ENCODE data around the gene NR1H3.
"Not testable (repeated sequence)": the region's sequence is repeated elsewhere in the genome, so short reads cannot be mapped to it uniquely, and the experiment has no call there.

NR1H3 gene

DNA sequence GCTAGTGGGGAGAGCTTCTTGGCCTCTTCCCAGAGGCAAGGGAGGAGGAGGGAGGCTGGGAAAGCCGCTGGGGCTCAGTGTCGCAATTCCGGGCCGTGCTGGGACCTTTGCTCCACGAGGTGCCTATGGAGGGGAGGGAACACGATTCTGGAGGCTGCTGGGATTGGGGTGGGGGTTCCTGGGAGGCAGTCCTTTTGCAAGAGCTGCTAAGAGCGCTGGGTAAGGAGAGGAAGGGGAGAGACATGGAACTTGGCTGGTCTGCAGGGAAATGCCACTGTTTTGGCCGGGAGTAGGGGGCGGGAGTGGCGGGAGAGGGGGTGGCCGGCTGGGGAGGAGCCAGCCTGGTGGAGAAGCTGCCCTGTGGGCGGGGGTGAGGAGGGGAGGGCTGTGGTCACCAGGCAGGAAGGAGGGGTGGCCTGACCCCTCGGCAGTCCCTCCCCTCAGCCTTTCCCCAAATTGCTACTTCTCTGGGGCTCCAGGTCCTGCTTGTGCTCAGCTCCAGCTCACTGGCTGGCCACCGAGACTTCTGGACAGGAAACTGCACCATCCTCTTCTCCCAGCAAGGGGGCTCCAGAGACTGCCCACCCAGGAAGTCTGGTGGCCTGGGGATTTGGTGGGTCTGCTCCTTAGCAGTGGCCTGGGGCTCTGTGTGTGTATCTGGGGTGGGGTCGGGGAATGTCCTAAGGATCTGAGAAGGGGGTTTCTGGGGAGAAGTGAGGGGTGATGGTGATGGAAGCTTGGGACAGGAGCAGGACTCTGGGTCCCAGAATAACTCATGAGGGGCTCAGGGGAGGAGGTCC, at the start of gene NR1H3:
Gene NR1H3 (plus strand): TSS at position 480 of the 800 bp plus-strand sequence. CDS start 1,221 bp downstream, outside the sequence.
- DNase-seq (ENCODE audit: low read depth) = peak; percentile 86

DNA sequence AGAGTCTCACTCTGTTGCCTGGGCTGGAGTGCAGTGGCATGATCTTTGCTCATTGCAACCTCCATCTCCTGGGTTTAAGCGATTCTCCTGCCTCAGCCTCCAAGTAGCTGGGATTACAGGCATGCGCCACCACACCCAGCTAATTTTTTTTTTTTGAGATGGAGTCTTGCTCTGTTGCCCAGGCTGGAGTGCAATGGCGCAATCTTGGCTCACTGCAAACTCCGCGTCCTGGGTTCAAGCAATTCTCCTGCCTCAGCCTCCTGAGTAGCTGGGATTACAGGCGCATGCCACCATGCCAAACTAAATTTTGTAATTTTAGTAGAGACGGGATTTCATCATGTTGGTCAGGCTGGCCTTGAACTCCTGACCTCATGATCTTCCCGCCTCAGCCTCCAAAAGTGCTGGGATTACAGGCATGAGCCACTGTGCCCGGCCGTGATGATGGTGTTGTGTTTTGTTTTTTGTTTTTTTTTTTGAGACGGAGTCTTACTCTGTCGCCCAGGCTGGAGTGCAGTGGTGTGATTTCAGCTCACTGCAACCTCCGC, 49.7 kb upstream of the NR1H3 start:
- not testable (repeated sequence) for DNase-seq (ENCODE audit: low read depth)

DNA sequence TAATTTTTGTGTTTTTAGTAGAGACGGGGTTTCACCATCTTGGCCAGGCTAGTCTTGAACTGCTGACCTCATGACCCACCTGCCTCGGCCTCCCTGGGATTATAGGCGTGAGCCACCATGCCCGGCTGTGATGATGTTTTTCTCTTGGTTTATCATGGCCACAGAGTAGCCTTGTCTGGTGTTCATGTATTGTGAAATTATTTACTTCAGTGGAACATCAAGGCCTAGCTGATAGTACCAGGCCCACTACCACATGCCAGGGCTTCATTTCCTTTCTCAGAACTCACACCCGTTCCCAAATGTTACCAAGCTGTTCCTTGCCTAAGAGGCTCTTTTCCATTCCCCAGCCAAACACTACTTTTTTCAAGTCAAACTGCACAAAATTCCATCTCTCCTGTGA, 49.2 kb upstream of the NR1H3 start:
- DNase-seq (ENCODE audit: low read depth) = no peak

DNA sequence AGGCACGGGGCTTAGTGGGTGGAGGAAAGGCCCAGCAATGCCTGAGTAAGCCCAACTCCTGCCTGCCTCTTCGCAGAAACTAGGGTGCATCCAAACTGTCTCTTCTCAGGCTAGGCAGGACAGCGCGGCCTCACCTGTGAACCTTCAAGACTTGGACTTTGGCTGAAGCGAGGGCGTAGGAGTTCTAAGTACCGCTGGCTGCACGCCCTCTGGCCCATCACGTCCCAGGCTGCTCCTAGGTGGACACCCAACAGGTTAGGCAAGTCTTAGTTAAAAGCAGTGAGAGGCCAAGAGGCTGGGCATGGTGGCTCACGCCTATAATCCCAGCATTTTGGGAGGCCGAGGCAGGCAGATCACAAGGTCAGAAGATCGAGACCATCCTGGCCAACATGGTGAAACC, 44.9 kb upstream of the NR1H3 start:
- DNase-seq (ENCODE audit: low read depth) = no peak

DNA sequence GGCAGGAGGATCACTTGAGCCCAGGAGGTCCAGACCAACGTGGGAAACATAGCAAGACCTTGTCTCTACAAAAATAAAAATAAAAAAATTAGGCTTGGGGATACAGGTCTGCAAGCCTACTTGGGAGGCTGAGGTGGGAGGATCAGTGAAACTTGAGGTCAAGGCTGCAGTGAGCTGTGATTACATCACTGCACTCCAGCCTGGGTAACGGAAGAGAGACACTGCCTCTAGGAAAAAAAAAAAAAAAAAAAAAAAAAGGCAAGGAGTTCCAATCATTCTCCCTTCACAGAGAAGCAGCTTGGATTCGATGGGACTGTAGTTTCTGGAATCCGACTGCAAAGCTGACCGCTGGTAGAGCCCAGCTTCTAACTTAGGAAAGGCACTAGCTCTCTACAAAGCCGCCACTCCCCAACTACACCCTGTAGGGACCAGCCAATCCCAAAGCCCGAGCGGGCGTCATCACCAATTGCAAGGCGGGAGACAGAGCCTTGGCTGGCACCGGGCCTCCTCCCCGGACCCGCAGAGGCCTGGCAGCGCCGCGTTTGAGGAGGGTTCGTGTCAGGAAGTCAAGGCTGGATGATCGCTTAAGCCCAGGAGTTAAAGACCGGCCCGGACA, 43.7 kb upstream of the NR1H3 start:
- DNase-seq (ENCODE audit: low read depth) = peak; percentile 91

DNA sequence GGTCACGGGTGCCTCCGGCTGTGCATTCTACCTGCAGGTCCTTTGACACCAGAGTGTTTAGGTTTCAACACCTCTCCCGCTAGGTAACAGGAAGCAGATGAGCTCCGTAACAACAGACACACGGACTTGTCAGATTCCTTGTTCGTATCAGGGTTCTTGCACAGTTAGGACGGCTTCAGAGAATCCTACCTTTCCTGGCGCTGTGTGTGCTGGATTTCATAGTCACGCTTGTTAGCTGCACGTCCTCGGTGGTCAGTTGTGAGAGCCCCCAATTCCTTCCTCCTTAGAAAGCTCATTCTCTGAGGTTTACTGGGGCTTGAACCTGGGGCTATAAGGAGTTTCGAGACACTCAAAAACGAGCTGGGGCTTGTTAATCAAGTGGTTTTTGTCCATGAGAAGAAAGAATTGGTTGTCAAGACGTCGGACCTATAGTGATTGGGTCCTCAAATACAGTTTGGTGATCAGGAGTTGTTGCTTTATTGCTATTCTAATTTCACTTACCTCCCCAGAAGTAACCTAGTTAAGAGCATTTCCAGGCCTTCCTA, 42.4 kb upstream of the NR1H3 start:
- DNase-seq (ENCODE audit: low read depth) = no peak

DNA sequence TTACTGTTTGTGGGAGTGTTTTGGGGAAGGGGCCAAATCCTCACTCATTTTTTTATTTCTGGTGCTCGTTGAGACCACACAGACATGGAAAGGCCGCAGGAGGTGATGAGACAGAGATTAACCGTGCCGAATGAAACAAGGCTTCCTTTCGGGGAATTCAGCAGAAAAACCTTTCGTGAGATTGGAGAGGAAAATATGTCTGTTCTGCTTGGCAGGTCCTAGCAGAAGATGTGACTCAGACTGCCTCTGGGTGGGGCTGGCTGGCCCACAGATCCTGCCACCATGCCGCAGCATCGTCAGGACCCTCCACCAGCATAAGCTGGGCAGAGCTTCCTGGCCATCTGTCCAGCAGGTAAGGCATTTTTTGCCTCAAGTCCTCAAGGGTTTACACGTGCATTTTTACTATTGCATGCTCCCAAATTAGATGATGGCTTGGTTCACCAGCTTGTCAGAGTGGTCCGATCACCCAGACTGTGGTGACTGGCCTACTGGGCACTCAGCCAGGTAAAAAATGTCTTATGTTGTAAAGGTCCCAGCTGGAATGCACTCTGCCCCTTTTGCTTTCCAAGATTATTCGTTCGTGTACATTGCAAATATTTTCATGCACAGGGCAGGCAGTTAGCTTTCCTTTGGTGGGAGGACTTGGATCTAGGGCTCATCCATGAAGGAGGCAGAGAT, 41.5 kb upstream of the NR1H3 start:
- DNase-seq (ENCODE audit: low read depth) = peak; percentile 85

DNA sequence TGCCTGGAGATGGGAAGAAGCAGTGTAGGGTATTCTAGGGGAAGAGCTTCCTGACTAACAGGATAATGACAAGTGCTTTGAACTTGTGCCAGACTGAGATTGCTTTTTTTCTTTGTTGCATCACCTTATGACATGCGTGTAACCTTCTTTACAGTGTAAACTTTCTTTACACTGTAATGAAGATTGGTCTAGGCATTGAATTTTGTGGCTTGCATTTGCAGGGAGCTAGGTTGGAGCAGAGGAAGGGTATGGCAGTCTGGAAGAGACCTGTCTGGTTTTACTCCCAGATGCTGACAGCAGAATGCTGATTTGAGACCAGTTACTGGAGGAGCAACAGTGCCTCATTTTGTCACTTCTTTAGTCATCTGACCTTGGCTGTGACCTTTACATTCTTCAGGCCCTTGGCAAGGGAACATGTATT, 37.4 kb upstream of the NR1H3 start:
- peak; percentile 75 for DNase-seq (ENCODE audit: low read depth)

DNA sequence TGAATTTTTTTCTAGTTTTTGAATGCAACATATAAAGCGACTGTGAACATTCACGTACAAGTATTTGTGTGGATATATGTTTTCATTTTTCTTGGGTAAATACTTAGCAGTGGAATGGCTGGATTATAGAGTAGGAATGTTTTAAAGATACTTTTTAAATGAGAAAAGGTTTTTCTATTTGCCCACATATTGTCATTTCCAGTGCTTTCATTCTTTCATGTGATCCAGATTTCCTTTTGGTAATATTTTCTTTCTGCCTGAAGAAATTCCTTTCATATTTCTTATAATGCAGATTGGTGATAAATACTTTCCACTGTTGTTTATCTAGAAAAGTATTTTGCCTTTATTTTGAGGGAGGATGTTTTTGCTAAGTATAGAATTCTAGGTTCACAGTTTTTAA, 35.1 kb upstream of the NR1H3 start:
- no peak for DNase-seq (ENCODE audit: low read depth)

DNA sequence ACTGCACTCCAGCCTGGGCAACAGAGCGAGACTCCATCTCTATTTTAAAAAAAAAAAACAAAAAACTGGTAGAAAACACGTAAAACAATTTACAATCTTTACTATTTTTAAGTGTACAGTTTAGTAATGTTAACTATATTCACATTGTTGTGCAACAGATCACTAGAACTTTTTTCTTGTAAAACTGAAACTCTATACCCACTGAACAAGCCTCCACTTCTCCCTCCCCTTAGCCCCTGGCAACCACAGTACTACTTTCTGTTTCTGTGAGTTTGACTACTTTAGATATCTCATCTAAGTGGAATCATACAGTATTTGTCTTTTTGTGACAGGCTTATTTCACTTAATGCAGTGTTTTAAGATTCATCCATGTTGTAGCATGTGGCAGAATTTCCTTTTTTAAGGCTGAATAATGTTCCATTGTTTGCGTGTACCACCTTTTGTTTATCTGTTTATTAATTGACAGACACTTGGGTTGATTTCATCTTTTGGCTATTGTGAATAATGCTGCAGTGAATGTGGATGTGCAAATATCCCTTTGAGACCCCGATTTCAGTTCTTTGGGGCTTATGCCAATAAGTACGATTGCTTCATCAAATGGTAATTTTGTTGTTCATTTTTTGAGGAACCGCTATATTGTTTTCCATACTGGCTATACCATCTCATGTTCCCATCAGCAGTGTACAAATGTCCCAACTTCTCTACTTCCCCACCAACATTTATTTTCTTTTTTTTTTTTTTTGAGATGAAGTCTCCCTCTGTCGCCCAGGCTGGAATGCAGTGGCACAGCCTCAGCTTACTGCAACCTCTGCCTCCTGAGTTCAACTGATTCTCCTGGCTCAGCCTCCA, 32.0 kb upstream of the NR1H3 start:
- DNase-seq (ENCODE audit: low read depth) = peak; percentile 67

DNA sequence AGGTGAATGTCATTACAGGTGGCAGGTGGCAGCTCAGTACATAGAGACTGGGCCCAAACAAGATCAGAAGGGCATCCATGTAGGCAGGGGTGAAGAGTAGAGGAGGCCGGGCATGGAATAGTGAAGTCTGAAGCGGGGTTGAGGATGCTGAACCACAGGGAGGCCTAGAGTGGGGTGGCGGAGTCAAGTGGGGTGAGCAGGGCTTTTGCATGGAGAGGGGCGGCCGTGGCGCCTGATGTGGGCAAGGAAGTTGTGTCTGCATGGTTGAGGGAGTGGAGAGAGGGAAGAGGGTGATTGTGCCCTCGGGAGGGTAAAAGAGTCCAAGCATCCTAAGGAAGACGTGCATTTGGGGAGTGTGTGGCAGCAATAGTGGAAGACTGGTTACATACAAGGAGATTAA, 28.6 kb upstream of the NR1H3 start:
- no peak for DNase-seq (ENCODE audit: low read depth)

DNA sequence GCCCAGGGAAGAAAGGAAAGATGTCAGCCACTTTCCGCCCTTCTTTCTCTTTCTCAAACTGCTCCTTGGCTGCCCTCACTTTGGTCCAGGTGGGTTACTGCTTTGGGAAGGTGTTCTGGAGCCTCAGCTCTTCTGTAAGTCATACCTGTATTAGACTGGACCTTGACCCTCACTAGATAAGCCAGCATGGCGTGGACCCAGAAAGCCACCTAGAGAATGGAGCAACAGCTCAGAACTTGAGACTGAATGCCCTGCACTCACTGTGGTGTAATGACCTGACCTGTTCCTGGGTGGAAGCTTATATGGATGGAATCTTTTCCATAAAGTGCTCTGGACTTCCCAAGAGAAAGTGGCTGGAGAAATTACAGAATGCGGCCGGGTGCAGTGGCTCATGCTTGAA, 24.7 kb upstream of the NR1H3 start:
- no peak for DNase-seq (ENCODE audit: low read depth)

DNA sequence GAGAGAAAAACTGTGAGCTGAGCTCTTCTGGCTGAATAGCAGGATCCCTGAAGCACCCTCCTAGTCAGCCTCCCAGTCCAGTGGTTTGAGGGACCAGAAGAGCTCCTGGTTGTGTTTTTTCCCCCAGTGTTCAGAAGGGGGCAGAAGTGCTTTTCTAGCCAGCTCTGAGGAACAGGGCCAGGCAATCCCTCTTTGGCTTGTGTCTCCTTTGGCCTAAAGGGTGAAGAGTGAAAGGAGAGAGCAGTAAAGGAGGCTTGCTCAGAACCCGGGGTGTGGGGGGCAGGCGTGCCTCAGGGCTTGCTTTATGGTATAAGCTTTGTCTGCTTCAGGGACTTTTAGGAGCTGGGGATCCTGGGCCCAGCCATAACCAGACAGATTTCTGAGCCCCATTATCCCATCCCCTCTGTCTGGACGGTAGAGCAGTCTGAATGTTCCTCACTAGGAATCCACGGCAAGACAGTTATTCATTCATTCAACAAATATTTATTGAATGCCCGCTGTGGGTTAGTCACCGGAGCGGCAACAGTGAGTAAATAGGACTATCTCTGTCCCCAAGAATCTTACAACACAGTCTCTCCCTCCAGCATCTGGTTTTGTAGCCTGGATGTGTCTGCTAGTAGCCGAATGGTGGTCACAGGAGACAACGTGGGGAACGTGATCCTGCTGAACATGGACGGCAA, 23.7 kb upstream of the NR1H3 start:
- peak; percentile 53 for DNase-seq (ENCODE audit: low read depth)

DNA sequence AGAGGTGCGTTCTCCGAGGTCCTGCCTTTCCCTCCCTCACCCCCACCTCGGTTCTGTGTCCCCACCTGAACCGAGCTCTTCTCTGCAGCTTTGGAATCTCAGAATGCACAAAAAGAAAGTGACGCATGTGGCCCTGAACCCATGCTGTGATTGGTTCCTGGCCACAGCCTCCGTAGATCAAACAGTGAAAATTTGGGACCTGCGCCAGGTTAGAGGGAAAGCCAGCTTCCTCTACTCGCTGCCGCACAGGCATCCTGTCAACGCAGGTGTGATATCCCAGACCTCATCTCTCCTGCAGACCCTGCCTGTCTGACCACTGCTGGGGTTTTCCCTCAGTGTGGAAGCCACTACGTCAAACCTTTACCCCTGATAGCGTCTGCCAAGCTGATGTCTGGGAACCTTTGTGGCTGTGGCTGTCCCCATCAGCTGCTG, 23.1 kb upstream of the NR1H3 start:
- no peak for DNase-seq (ENCODE audit: low read depth)

DNA sequence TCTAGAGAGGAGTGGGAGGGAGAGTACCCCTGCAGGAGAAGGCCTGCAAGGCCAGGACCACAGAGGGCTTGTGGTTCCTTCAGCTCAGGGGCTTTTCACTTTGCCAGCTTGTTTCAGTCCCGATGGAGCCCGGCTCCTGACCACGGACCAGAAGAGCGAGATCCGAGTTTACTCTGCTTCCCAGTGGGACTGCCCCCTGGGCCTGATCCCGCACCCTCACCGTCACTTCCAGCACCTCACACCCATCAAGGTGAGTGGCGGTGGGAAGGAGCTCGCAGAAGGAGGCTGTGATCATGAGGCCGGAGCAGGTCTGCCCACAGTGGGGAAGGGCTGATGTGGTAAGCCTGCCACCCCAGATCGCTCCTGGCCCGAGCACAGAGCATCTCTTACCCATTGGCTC, 22.6 kb upstream of the NR1H3 start:
- DNase-seq (ENCODE audit: low read depth) = no peak

DNA sequence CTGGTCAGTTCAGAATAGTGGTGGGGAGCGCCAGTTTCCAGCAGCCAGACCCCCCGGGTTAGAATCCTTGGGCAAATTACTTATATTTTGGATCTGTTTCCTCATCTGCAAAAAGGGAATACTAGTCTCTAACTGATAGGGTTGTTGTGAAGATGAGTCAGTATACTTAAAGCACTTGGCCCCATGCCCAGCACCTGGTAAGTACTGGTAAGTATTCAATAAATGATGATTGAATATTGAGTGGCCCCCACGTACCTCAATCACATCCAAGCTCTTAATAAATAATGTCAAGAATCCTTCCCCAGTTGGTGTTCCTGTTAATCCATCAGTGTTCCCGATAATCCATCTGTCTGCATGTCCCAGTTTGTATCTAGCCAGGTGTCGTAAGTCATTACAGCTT, 21.3 kb upstream of the NR1H3 start:
- DNase-seq (ENCODE audit: low read depth) = no peak

DNA sequence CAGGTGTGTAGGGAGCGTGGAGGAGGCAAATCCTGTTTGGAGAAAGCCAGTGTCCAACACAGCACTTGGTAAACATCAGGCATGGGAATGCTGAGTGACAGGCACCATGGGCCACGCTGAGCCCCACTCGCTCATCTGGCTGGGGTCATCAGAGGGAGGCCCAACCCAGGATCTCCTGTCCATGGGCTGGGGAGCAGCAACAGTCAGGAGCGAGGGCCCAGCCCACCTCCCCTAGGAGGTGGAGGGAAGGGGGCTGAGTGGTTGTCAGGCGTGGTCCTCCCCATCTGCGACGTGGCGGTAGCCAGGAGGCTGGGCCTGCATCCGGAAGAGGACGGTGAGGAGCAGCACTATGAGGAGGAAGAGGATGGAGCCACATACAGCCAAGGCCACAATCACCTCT, 17.9 kb upstream of the NR1H3 start:
- DNase-seq (ENCODE audit: low read depth) = no peak

DNA sequence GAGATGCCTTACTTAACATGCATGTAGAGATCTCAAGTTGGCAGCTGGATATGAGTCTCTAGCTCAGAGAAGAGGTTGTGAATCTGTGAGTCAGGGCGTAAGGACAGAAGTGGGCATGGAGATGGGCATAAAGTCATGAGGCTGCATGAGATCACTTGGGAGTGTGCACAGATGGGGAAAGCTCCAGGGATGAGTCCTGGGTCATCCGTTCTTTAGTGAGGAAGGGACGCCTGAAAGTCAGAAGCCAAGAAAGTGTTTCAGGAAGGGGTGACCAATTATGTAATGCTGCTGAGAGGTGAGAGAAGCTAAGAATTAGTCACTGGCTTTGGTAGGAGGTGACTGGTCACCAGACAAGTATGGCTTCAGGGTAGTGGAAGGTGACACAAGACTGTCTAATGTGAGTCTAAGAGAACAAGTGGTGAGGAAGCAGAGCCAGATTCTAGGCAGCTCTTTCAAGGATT, 15.9 kb upstream of the NR1H3 start:
- peak; percentile 54 for DNase-seq (ENCODE audit: low read depth)

DNA sequence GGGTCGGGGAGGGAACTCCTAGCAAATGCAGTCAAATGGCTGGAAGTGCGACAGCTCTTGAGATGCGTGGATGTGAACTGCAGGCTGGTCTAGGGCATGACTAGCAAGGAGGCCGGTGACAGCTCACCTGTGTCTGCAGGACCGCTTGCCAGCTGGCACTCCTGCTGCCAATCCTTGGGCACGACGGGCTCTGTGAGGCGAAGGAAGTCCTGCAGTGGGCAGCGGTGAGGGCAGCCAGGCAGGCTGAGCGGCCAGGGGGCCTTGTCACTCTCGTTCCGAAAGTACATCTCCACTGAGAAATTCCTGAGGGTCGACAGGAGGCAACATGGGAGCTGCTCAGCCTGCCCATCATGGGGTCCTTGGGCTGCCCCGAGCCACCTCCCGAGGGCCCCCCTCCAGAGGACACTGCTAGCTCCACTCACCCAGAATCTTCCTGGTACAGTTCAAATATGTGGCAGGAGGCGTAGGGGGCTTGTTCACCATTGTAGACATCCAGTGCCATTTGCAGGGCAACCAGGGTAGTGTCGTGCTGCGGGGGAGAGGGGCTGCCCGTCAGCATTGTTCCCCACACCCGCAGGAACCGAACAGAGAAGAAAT, 15.1 kb upstream of the NR1H3 start:
- no peak for DNase-seq (ENCODE audit: low read depth)

DNA sequence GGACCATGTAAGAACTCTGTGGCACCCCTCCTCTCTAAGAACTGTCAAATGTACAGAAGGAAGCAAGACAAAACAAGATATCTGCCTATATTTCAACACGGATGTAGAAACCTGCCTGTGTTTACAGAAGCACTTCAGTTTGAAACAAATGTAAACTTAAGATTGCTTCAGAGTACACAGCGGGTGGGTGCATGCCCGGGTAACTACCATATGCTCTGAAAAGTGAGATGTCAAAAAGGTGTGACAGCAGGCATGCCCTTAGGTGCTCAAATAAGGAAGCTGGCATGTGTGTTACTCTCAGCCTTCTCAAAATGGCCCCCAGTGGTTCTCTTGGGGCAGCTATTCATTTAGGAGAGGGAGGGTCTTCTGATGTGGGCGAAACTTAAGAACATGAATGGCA, 14.3 kb upstream of the NR1H3 start:
- DNase-seq (ENCODE audit: low read depth) = no peak
